PC-9 (cell line): Measurements from ENCODE around the gene RIPOR2. TPM values are rescaled to one million over a fixed set of nuclear protein-coding genes. Genes with fewer than 3 reads are reported as not detected.
"Not testable (repeated sequence)": the region's sequence is repeated elsewhere in the genome, so short reads cannot be mapped to it uniquely, and the experiment has no call there.

Source experiments
- BruUV-seq: library from RNA; stranded (reverse); fragments of 400-500 nt; replicated peaks from 2 replicates; lab custom pipeline; 2021; lab: Mats Ljungman, UMichigan
- CTCF ChIA-PET: fragments of 300-600 bp; sonication (Branson Sonifier 250); formaldehyde crosslinking; loops from one replicate; lab custom pipeline; 2022; ENCODE audit warnings: antibody characterized with exemption; lab: Charles Lee
- POLR2A ChIA-PET: fragments of 300-600 bp; sonication (Branson Sonifier 250); formaldehyde crosslinking; loops from one replicate; lab custom pipeline; 2022; ENCODE audit warnings: antibody characterized with exemption; ENCODE audit not compliant: unreplicated experiment; lab: Charles Lee
- DNase-seq, 2 experiments: peaks; one replicate each; pipeline versions ENCODE4 v3.0.0 to v3.0.0-alpha.2; 2015 to 2022; ENCODE audit warnings: mixed read lengths in 1 of 2
- H2AFZ ChIP-seq: fragments of 200-600 bp; sonication (generic); 2 replicates; pipeline ENCODE4 v1.8.1; 2017; ENCODE audit warnings: antibody characterized with exemption
- H3F3A ChIP-seq: fragments of 200-600 bp; sonication (generic); 2 replicates; pipeline ENCODE4 v1.8.1; 2017; ENCODE audit warnings: antibody characterized with exemption, mild to moderate bottlenecking, low read depth; ENCODE audit not compliant: insufficient read depth
- H3K27ac ChIP-seq: fragments of 200-600 bp; sonication (generic); 2 replicates; pipeline ENCODE4 v1.6.1; 2016; ENCODE audit warnings: mixed run types
- H3K27me3 ChIP-seq: fragments of 200-600 bp; sonication (generic); 2 replicates; pipeline ENCODE4 v1.6.1; 2016; ENCODE audit warnings: low read depth, mixed run types; ENCODE audit not compliant: insufficient read depth
- H3K36me3 ChIP-seq: fragments of 200-600 bp; sonication (generic); 2 replicates; pipeline ENCODE4 v1.6.1; 2016; ENCODE audit warnings: low read depth, mixed run types
- H3K4me1 ChIP-seq: fragments of 200-600 bp; sonication (generic); replicated peaks from 2 replicates; pipeline ENCODE4 v1.6.1; 2016; ENCODE audit warnings: mixed run types; ENCODE audit not compliant: insufficient read depth
- H3K4me2 ChIP-seq: fragments of 200-600 bp; sonication (generic); 2 replicates; pipeline ENCODE4 v1.6.1; 2017; ENCODE audit warnings: mixed run types
- H3K4me3 ChIP-seq: fragments of 200-600 bp; sonication (generic); 2 replicates; pipeline ENCODE4 v1.6.1; 2016; ENCODE audit warnings: mixed run types
- H3K79me2 ChIP-seq: fragments of 200-600 bp; sonication (generic); 2 replicates; pipeline ENCODE4 v1.6.1; 2017; ENCODE audit warnings: low read depth, mixed run types
- H3K9me2 ChIP-seq: fragments of 200-600 bp; sonication (generic); 2 replicates; pipeline ENCODE4 v1.8.1; 2017; ENCODE audit warnings: mild to moderate bottlenecking; ENCODE audit not compliant: insufficient read depth
- H3K9me3 ChIP-seq: fragments of 200-600 bp; sonication (generic); 2 replicates; pipeline ENCODE4 v1.8.1; 2016; ENCODE audit warnings: low read depth; ENCODE audit not compliant: insufficient read depth
- H4K20me1 ChIP-seq: fragments of 200-600 bp; sonication (generic); 2 replicates; pipeline ENCODE4 v1.8.1; 2017; ENCODE audit not compliant: insufficient read depth
- CTCF ChIP-seq: fragments of 200-600 bp; sonication (generic); conservative IDR thresholded peaks from 2 replicates; pipeline ENCODE4 v1.6.1; 2017; ENCODE audit warnings: mixed run types, antibody characterized with exemption, mild to moderate bottlenecking, moderate library complexity
- EZH2 ChIP-seq: fragments of 200-600 bp; sonication (generic); IDR thresholded peaks from 2 replicates; pipeline ENCODE4 v1.8.0; 2017; ENCODE audit warnings: antibody characterized with exemption, low read depth
- intact Hi-C: fragments of 100-400 bp; cut with micrococcal nuclease; formaldehyde crosslinking; loops from one replicate; pipeline ENCODE4 v1.10.0; 2022; ENCODE audit not compliant: unreplicated experiment
- total RNA-seq: library from RNA; stranded (reverse); gene quantifications from 2 replicates; pipeline ENCODE4 v1.2.3, GENCODE V29; 2021

The RIPOR2 gene
- total RNA-seq, 1 experiment from 2014 or later = 0.94 TPM

- POLR2A ChIA-PET = no interaction called here
- Histone ChIP-seq H3K4me3 (no peak overlapping the region), H3K4me2 (no peak overlapping the region), H3K9me2 (no peaks in the 10 kb centered on the region), H3K4me1 (no peaks in the 10 kb centered on the region), H3F3A (no peaks in the 10 kb centered on the region), H3K9me3 (no peaks in the 10 kb centered on the region), H3K36me3 (no peaks in the 10 kb centered on the region), H3K79me2 (no peaks in the 10 kb centered on the region), H3K27me3 (no peaks in the 10 kb centered on the region), H2AFZ (no peak overlapping the region), H3K27ac (no peak overlapping the region), H4K20me1 (no peaks in the 10 kb centered on the region)
- CTCF ChIA-PET = no interaction called here
- TF ChIP-seq CTCF (no peak), EZH2 (no peak)
- intact Hi-C loops = no loop called here
- DNase-seq = no peak
- BruUV-seq = no TSS peak
Measured at GRCh38 chr6:24950218-24950941, 14.6 kb upstream of the RIPOR2 start.

- H3F3A ChIP-seq = no peaks in the 10 kb centered on the region
- no peaks in the 10 kb centered on the region for H3K79me2 ChIP-seq
- no TSS peak for BruUV-seq
- H3K9me3 ChIP-seq = no peaks in the 10 kb centered on the region
- no peak overlapping the region for H3K4me3 ChIP-seq
- H3K4me1 ChIP-seq = no peaks in the 10 kb centered on the region
- TF ChIP-seq CTCF (no peak), EZH2 (no peak)
- H4K20me1 ChIP-seq = no peaks in the 10 kb centered on the region
- H2AFZ ChIP-seq = no peak overlapping the region
- POLR2A ChIA-PET = interaction anchor here (0.8 kb wide), 1 partner anchor 17 kb away, joined by 5 read pairs; no protein-coding TSS in a partner anchor
- CTCF ChIA-PET = no interaction called here
- no peaks in the 10 kb centered on the region for H3K9me2 ChIP-seq
- no peak for DNase-seq
- H3K4me2 ChIP-seq = no peak overlapping the region
- H3K36me3 ChIP-seq = no peaks in the 10 kb centered on the region
- no peak overlapping the region for H3K27ac ChIP-seq
- intact Hi-C loops = no loop called here
- H3K27me3 ChIP-seq = no peaks in the 10 kb centered on the region
Measured at GRCh38 chr6:24949020-24949569, 13.3 kb upstream of the RIPOR2 start.

GRCh38 chr6:24948261-24948660 lies 12.5 kb upstream of the RIPOR2 start:
- H3K4me2 ChIP-seq, H3K4me1 ChIP-seq, H3K27me3 ChIP-seq, intact Hi-C loops, H3K79me2 ChIP-seq, BruUV-seq, H3K9me2 ChIP-seq, H3K27ac ChIP-seq, H3F3A ChIP-seq, DNase-seq, H3K4me3 ChIP-seq, H3K36me3 ChIP-seq, H3K9me3 ChIP-seq, H4K20me1 ChIP-seq, H2AFZ ChIP-seq: not testable (repeated sequence)
- ChIA-PET CTCF (interaction anchor here (0.7 kb wide), 1 partner anchor 17 kb away, joined by 3 read pairs; no protein-coding TSS in a partner anchor), POLR2A (interaction anchor here (0.8 kb wide), 1 partner anchor 18 kb away, joined by 5 read pairs; no protein-coding TSS in a partner anchor)
